ENCODE results near the gene PCDHGB5.
"Not testable (repeated sequence)": the region's sequence is repeated elsewhere in the genome, so short reads cannot be mapped to it uniquely, and the experiment has no call there.

- TF ChIP-seq CTCF (IDR thresholded peaks at IDR 0.05; ENCODE audit: extremely low read depth in 1 of 2, insufficient read depth in 1 of 2, low read depth in 1 of 2, low read length in 2 of 2): peak; percentile 46 to 51
- not testable (repeated sequence) for TF ChIP-seq POLR2AphosphoS5 (IDR thresholded peaks at IDR 0.05; ENCODE audit: insufficient read depth, low read depth, low read length); JUN (IDR thresholded peaks at IDR 0.05; ENCODE audit: borderline replicate concordance, insufficient read depth, insufficient read length, low read depth)
Measured at GRCh38 chr5:141387557-141388311, 10.0 kb upstream of the PCDHGB5 start, which contains the start of gene PCDHGB4.
